Measurements from ENCODE around the gene ZCCHC14. TPM values are rescaled to one million over a fixed set of nuclear protein-coding genes. Genes with fewer than 3 reads are reported as not detected.

ZCCHC14 gene
- total and polyA plus RNA-seq, 10 of the 15 experiments (the other 5 are each of a cell fraction or from before 2014, with no cell fraction given) = 0.02 to 0.26 (median 0.05) TPM; not detected in 3

- in situ Hi-C loops (cut with MboI) (no loop called here), intact Hi-C loops (cut with micrococcal nuclease; ENCODE audit: unreplicated experiment) (loop anchor here (5.0 kb wide), 1 partner anchor 176 kb away; no protein-coding TSS in a partner anchor)
- no peak for TF ChIP-seq ATF7 (IDR thresholded peaks at IDR 0.05; ENCODE audit: low read depth)
- no peak for TF ChIP-seq TARDBP (IDR thresholded peaks at IDR 0.05; ENCODE audit: borderline replicate concordance)
- no peak for TF ChIP-seq MXI1 (IDR thresholded peaks at IDR 0.05; ENCODE audit: low read depth, low read length)
- no peak for TF ChIP-seq STAT3 (IDR thresholded peaks at IDR 0.05; ENCODE audit: low read depth, low read length)
- TF ChIP-seq, protein P1, sequence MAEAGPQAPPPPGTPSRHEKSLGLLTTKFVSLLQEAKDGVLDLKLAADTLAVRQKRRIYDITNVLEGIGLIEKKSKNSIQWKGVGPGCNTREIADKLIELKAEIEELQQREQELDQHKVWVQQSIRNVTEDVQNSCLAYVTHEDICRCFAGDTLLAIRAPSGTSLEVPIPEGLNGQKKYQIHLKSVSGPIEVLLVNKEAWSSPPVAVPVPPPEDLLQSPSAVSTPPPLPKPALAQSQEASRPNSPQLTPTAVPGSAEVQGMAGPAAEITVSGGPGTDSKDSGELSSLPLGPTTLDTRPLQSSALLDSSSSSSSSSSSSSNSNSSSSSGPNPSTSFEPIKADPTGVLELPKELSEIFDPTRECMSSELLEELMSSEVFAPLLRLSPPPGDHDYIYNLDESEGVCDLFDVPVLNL (IDR thresholded peaks at IDR 0.05; ENCODE audit: low read depth, low read length) = no peak
- TF ChIP-seq WRNIP1 (IDR thresholded peaks at IDR 0.05; ENCODE audit: borderline replicate concordance, low read depth, low read length) = no peak
- no peak for TF ChIP-seq YBX1 (IDR thresholded peaks at IDR 0.05)
- H3K36me3 ChIP-seq (ENCODE audit: control insufficient read depth in 2 of 2, insufficient read depth in 2 of 2, low read length in 1 of 2) = no peaks in the 10 kb centered on the region
- RAD21 ChIA-PET (ENCODE audit: unreplicated experiment) = interaction anchor here (0.6 kb wide), 1 partner anchor 17 kb away, joined by 4 read pairs; no protein-coding TSS in a partner anchor
- POLR2A ChIA-PET = no interaction called here
- no peaks in the 10 kb centered on the region for H3K9me3 ChIP-seq (replicated peaks; ENCODE audit: control insufficient read depth, insufficient read depth, low read length)
- H4K20me1 ChIP-seq (ENCODE audit: control insufficient read depth, insufficient read depth) = no peaks in the 10 kb centered on the region
- SMC1A ChIA-PET (ENCODE audit: uncharacterized antibody, unreplicated experiment) = no interaction called here
- 33% methylated on average over 10 of the region's 10 CpGs for WGBS (ENCODE audit: insufficient coverage, insufficient replicate concordance, low lambda C conversion rate, missing lambda C conversion rate)
- H3K4me2 ChIP-seq (ENCODE audit: control insufficient read depth, insufficient read depth) = no peak overlapping the region
- peaks cover 7% of the 10 kb centered on the region for H3K4me1 ChIP-seq (ENCODE audit: control insufficient read depth, insufficient read depth, low read length)
- no TSS peak for BruUV-seq (replicated peaks)
- H3K9ac ChIP-seq (ENCODE audit: control insufficient read depth, insufficient read depth, low read length) = no peak overlapping the region
- no peaks in the 10 kb centered on the region for H3K79me2 ChIP-seq (ENCODE audit: control insufficient read depth, insufficient read depth, low read length)
- H3K27ac ChIP-seq (ENCODE audit: control insufficient read depth, insufficient read depth) = no peak overlapping the region
- H3K27me3 ChIP-seq (replicated peaks in 1 of 2; ENCODE audit: control insufficient read depth in 2 of 2, insufficient read depth in 2 of 2, low read length in 1 of 2) = no peaks in the 10 kb centered on the region
- no peak for DNase-seq (ENCODE audit: low read depth, low spot score)
- CTCF ChIA-PET = interaction anchor here (1.0 to 1.5 kb wide), 2 partner anchors 17 to 175 kb away, joined by 3 read pairs; no protein-coding TSS in a partner anchor
- ATAC-seq = no peak
- no peak for FAIRE-seq
- no peak overlapping the region for H3K4me3 ChIP-seq
- H2AFZ ChIP-seq (ENCODE audit: control insufficient read depth, low read depth, low read length) = no peak overlapping the region
Observed at GRCh38 chr16:87460936-87461335, 31.9 kb downstream of the ZCCHC14 start.

GRCh38 chr16:87459833-87460232 is 33.0 kb downstream of the ZCCHC14 start:
- WGBS (ENCODE audit: insufficient coverage, insufficient replicate concordance, low lambda C conversion rate, missing lambda C conversion rate) = 54% methylated on average over 9 of the region's 9 CpGs
- no TSS peak for BruUV-seq (replicated peaks)
- ChIA-PET SMC1A (ENCODE audit: uncharacterized antibody, unreplicated experiment) (no interaction called here), RAD21 (ENCODE audit: unreplicated experiment) (no interaction called here), CTCF (interaction anchor here (1.5 kb wide), 1 partner anchor 176 kb away, joined by 3 read pairs; no protein-coding TSS in a partner anchor), POLR2A (no interaction called here)
- Histone ChIP-seq H3K27me3 (replicated peaks in 1 of 2; ENCODE audit: control insufficient read depth in 2 of 2, insufficient read depth in 2 of 2, low read length in 1 of 2) (no peaks in the 10 kb centered on the region), H3K4me1 (ENCODE audit: control insufficient read depth, insufficient read depth, low read length) (peaks cover 5% of the 10 kb centered on the region), H3K36me3 (ENCODE audit: control insufficient read depth in 2 of 2, insufficient read depth in 2 of 2, low read length in 1 of 2) (no peaks in the 10 kb centered on the region), H3K79me2 (ENCODE audit: control insufficient read depth, insufficient read depth, low read length) (no peaks in the 10 kb centered on the region), H4K20me1 (ENCODE audit: control insufficient read depth, insufficient read depth) (no peaks in the 10 kb centered on the region), H2AFZ (ENCODE audit: control insufficient read depth, low read depth, low read length) (no peak overlapping the region), H3K9ac (ENCODE audit: control insufficient read depth, insufficient read depth, low read length) (no peak overlapping the region), H3K4me3 (no peak overlapping the region), H3K4me2 (ENCODE audit: control insufficient read depth, insufficient read depth) (no peak overlapping the region), H3K27ac (ENCODE audit: control insufficient read depth, insufficient read depth) (no peak overlapping the region), H3K9me3 (replicated peaks; ENCODE audit: control insufficient read depth, insufficient read depth, low read length) (no peaks in the 10 kb centered on the region)
- ATAC-seq (no peak), DNase-seq (ENCODE audit: low read depth, low spot score) (no peak), FAIRE-seq (no peak)
- in situ Hi-C loops (cut with MboI) = no loop called here
- intact Hi-C loops (cut with micrococcal nuclease; ENCODE audit: unreplicated experiment) = loop anchor here (5.0 kb wide), 1 partner anchor 177 kb away; no protein-coding TSS in a partner anchor
- TF ChIP-seq FOXM1 (IDR thresholded peaks at IDR 0.05; ENCODE audit: low read depth, low read length) = no peak
- TF ChIP-seq ZBTB11 (CRISPR knock-in tag; IDR thresholded peaks at IDR 0.05) = no peak
- TF ChIP-seq, protein P2, sequence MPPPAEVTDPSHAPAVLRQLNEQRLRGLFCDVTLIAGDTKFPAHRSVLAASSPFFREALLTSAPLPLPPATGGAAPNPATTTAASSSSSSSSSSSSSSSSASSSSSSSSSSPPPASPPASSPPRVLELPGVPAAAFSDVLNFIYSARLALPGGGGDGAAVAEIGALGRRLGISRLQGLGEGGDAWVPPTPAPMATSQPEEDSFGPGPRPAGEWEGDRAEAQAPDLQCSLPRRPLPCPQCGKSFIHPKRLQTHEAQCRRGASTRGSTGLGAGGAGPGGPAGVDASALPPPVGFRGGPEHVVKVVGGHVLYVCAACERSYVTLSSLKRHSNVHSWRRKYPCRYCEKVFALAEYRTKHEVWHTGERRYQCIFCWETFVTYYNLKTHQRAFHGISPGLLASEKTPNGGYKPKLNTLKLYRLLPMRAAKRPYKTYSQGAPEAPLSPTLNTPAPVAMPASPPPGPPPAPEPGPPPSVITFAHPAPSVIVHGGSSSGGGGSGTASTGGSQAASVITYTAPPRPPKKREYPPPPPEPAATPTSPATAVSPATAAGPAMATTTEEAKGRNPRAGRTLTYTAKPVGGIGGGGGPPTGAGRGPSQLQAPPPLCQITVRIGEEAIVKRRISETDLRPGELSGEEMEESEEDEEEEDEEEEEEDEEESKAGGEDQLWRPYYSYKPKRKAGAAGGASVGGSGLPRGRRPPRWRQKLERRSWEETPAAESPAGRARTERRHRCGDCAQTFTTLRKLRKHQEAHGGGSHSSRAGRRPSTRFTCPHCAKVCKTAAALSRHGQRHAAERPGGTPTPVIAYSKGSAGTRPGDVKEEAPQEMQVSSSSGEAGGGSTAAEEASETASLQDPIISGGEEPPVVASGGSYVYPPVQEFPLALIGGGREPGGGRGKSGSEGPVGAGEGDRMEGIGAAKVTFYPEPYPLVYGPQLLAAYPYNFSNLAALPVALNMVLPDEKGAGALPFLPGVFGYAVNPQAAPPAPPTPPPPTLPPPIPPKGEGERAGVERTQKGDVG (CRISPR knock-in tag; IDR thresholded peaks at IDR 0.05) = no peak
